ENCODE data around the gene HS6ST2. TPM values are rescaled to one million over a fixed set of nuclear protein-coding genes. Genes with fewer than 3 reads are reported as not detected.

Gene HS6ST2
- total RNA-seq, 1 donor from 2014 or later = not detected

DNA sequence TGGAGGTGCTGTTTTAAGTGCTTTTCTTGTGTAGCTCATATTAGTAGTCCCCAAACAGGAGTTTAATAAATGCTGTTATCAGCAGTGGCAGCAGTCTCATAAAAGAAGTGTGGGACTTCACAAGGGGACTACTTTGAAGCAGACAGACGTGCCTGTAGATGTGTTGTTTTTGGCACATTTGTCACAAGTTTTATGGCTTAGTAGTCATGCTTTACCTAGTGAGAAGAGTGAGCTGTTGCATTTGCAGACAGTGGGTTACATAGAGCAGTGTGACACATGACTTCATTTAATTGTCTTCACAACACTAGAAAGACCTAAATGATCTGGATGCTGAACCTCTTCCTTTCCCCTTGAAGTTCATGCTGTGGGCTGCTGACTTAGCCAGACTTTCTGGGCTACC lies 320.1 kb downstream of the HS6ST2 start:
- Histone ChIP-seq H3K27me3 (no peaks in the 10 kb centered on the region), H3K4me3 (no peak overlapping the region), H3K4me1 (no peaks in the 10 kb centered on the region), H3K36me3 (no peaks in the 10 kb centered on the region), H3K27ac (no peak overlapping the region), H3K9me3 (no peaks in the 10 kb centered on the region)
- no peak for DNase-seq (ENCODE audit: low spot score in 2 of 2)
- TF ChIP-seq, protein P1, sequence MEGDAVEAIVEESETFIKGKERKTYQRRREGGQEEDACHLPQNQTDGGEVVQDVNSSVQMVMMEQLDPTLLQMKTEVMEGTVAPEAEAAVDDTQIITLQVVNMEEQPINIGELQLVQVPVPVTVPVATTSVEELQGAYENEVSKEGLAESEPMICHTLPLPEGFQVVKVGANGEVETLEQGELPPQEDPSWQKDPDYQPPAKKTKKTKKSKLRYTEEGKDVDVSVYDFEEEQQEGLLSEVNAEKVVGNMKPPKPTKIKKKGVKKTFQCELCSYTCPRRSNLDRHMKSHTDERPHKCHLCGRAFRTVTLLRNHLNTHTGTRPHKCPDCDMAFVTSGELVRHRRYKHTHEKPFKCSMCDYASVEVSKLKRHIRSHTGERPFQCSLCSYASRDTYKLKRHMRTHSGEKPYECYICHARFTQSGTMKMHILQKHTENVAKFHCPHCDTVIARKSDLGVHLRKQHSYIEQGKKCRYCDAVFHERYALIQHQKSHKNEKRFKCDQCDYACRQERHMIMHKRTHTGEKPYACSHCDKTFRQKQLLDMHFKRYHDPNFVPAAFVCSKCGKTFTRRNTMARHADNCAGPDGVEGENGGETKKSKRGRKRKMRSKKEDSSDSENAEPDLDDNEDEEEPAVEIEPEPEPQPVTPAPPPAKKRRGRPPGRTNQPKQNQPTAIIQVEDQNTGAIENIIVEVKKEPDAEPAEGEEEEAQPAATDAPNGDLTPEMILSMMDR (IDR thresholded peaks at IDR 0.05) = no peak
- intact Hi-C loops (cut with DNase I) = loop anchor here (10.0 kb wide), 1 partner anchor 414 kb away; no protein-coding TSS in a partner anchor

DNA sequence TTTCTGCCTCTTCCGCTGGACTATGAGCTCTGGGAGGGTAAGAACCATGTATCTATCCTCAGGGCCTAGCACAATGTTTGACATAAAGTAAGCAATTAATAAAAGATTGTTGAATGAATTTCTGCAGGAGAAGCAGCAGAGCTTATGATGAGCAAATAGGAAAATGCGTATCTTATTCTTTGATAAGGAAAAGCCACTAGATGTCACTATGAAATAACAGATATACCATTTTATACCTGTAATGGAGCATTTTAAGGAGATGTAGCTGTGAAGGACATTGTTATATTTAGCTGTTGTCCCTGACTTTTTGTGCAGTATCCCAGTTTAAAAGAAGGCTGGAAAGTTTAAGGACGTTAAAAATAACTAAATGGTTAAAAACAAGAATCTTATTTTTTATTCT lies 322.3 kb downstream of the HS6ST2 start:
- no peaks in the 10 kb centered on the region for H3K4me1 ChIP-seq
- intact Hi-C loops (cut with DNase I) = loop anchor here (10.0 kb wide), 1 partner anchor 411 kb away; no protein-coding TSS in a partner anchor
- TF ChIP-seq, protein P1 (IDR thresholded peaks at IDR 0.05) = peak in 1 of 3 experiments; percentile 22
- no peak for DNase-seq (ENCODE audit: low spot score in 2 of 2)
- H3K9me3 ChIP-seq = no peaks in the 10 kb centered on the region
- H3K27me3 ChIP-seq = no peaks in the 10 kb centered on the region
- no peaks in the 10 kb centered on the region for H3K36me3 ChIP-seq
- H3K4me3 ChIP-seq = no peak overlapping the region
- H3K27ac ChIP-seq = no peak overlapping the region

DNA sequence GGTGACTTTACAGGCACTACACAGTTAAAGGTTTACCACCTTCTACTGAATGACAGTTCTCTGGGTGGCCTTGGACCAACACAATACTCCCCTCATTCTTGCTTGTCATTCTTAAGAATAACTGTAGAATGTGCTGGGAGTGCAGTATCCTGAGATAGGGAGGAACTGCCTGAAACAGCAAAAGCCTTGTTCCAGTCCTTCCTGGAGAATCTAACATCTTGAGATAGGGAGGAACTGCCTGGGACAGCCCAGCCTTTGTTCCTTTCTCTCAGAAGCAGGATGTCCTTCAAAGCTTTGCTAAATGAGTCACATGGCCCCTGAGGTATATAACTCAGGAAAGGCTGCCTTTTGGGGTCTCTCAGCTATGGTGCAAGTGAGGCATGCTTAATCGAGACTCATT lies 323.9 kb downstream of the HS6ST2 start:
- DNase-seq (ENCODE audit: low spot score in 2 of 2) = no peak
- Histone ChIP-seq H3K4me1 (no peaks in the 10 kb centered on the region), H3K27me3 (no peaks in the 10 kb centered on the region), H3K4me3 (no peak overlapping the region), H3K36me3 (no peaks in the 10 kb centered on the region), H3K27ac (no peak overlapping the region), H3K9me3 (no peaks in the 10 kb centered on the region)
- TF ChIP-seq, protein P1 (IDR thresholded peaks at IDR 0.05) = no peak
- intact Hi-C loops (cut with DNase I) = loop anchor here (5.0 to 10.0 kb wide), 2 partner anchors 342 to 410 kb away; no protein-coding TSS in a partner anchor

DNA sequence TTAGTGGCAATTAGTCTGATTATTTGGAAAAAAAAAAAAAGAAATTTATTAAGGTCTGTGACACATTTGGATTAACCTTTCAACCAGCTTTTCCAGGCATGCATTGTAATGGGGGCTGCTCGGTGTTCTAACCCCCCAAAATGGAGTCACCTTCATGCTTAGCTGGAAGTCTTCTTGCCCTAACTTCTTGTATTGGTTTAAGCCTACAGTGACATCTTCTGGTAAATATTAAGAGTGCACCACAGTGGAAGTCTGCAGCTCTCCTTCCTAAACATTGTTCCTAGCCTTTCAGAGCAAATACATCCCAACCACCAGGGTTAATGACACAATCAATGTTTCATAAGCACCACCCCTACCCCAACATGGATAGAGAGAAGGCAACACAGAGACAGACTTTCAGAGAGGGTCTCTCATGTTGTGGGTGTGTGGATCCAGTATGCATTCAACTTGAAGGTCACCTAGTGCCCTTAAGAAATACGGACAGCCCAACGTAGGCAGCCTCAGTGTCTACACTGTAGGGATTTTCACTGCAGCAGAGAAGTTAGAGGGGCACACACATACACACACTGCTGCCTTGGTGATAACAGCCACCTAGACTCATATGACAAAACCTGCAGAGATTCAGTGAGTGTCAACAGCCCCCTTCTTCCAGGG lies 326.7 kb downstream of the HS6ST2 start:
- no peaks in the 10 kb centered on the region for H3K4me1 ChIP-seq
- TF ChIP-seq, protein P1 (IDR thresholded peaks at IDR 0.05) = peak in 2 of 3 experiments; percentile 21 to 58
- no peak overlapping the region for H3K27ac ChIP-seq
- no peak overlapping the region for H3K4me3 ChIP-seq
- no peaks in the 10 kb centered on the region for H3K27me3 ChIP-seq
- H3K9me3 ChIP-seq = no peaks in the 10 kb centered on the region
- no peaks in the 10 kb centered on the region for H3K36me3 ChIP-seq
- intact Hi-C loops (cut with DNase I) = loop anchor here (5.0 to 10.0 kb wide), 2 partner anchors 339 to 407 kb away; no protein-coding TSS in a partner anchor
- DNase-seq (ENCODE audit: low spot score in 2 of 2) = no peak

DNA sequence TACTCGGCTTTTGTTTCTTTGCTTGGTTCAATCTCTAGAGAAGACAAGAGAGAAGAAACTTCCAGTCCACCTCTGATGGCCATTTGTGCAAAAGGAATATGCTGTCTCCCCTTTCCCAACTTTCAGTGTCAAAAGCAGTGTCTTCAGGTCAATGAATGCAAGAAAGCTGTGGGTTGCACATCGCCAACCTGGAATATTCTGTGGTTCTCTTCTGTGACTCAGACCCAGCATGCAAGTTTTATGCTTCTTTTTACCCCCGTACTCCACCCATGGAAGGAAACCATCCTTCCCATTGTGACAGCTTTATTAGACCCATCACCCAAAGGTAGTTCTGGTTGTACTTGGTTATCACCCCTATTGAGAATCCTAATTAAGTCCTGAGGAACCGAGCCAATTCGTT lies 334.0 kb downstream of the HS6ST2 start:
- H3K4me3 ChIP-seq = no peak overlapping the region
- TF ChIP-seq, protein P1 (IDR thresholded peaks at IDR 0.05) = no peak
- H3K27me3 ChIP-seq = no peaks in the 10 kb centered on the region
- H3K27ac ChIP-seq = no peak overlapping the region
- H3K9me3 ChIP-seq = no peaks in the 10 kb centered on the region
- no peaks in the 10 kb centered on the region for H3K36me3 ChIP-seq
- DNase-seq (ENCODE audit: low spot score in 2 of 2) = no peak
- intact Hi-C loops (cut with DNase I) = no loop called here
- no peaks in the 10 kb centered on the region for H3K4me1 ChIP-seq

Data from ascending aorta (tissue), 2 donors.